Globus pallidus (tissue), 1 donor: Measurements from ENCODE around the gene PLXNA4.

ENCODE experiments used
- DNase-seq: peaks from one replicate; pipeline ENCODE4 v3.0.0-alpha.2; 2015; ENCODE audit warnings: low spot score

Gene PLXNA4

DNA sequence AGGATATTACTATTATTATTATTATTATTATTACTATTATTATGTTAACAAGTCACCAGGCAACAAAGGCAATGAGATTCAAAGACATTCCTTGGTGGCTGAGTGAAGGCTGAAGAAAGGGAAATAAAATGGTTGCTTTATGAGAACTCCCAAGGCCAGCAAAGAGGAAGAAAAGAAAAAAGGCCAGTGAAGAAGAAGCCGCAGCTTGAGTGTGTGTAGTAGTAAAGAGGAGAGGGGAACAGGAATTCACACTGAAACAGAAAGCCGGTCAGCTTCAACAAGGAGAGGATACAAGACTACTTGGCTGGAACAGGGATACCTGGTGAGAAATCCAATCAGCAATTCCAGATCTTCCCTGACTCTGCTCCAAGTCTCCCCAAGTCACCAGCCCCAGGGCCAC, 42.4 kb downstream of the PLXNA4 start:
- no peak for DNase-seq

- DNase-seq = no peak
These were observed 44.0 kb downstream of the PLXNA4 start for GRCh38 chr7:132532281-132532680.

GRCh38 chr7:132531562-132531961, 44.7 kb downstream of the PLXNA4 start:
- DNase-seq = no peak

DNA sequence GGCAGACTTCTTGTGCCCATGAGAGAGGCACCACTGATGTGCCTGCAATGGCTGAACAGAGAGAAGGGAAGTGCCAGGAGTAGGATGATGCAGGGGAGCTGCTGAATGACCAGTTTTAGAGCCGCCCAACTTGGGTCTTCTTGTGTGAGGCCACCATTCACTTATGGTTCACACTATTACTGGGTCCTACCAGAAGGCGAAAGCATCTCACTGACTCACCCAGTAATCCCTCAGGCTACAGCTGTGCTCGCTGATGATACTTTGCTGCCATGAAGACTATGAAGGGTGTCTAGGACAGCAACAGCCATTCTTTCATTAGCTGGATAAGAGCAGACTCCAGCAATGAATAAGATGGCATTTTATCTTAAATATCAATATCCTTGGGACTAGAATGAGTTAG, 47.6 kb downstream of the PLXNA4 start:
- DNase-seq = no peak

GRCh38 chr7:132527467-132528410, 48.5 kb downstream of the PLXNA4 start:
- DNase-seq = no peak

DNA sequence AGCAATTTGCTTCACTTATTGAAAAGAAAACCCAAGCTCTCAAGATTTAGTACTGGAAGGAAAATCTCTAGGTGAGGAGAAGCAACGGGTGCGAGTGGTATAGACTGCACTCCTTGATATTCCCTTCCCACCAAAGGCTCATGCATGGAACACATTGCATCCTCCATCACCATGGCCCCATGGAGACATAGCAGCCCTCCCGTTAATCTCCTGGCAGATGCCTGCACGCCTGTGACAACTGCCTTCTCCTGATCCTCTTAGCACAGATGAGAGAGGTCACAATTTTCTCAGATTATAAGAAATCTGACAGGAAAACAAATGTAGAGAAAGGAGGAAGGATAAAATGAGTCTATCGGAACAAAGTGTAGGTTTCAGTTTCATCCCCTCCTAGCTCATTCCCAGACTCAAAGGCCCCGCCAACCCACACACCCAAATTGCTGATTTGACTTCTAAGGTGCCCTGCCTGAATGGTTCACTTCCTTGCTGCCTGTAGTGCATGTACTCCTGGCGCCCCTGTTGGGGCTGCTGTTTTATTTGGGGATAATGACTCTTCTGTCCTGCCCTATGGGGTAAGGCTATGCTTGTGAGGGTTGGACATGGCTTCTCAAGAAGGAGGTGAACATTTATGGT, 50.0 kb downstream of the PLXNA4 start:
- no peak for DNase-seq

DNA sequence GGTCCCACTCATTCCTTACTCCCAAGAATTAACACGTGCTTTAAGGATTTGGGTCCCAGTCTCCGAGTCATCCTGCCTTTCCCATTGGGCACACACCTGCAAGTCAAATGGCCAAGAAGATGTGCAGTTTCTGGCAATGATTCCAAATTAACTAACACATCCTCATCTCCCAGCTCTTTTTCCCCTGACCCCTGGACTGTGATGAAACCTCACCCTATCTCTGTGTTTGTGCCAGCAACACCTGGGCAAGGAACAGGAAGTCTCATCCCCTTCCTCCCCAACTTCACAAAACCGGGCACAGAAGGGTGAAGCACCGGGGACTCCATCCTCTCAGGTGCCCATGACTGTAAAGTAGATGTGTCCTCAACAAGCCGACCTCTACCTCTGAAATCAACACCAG, 54.8 kb downstream of the PLXNA4 start:
- no peak for DNase-seq

DNA sequence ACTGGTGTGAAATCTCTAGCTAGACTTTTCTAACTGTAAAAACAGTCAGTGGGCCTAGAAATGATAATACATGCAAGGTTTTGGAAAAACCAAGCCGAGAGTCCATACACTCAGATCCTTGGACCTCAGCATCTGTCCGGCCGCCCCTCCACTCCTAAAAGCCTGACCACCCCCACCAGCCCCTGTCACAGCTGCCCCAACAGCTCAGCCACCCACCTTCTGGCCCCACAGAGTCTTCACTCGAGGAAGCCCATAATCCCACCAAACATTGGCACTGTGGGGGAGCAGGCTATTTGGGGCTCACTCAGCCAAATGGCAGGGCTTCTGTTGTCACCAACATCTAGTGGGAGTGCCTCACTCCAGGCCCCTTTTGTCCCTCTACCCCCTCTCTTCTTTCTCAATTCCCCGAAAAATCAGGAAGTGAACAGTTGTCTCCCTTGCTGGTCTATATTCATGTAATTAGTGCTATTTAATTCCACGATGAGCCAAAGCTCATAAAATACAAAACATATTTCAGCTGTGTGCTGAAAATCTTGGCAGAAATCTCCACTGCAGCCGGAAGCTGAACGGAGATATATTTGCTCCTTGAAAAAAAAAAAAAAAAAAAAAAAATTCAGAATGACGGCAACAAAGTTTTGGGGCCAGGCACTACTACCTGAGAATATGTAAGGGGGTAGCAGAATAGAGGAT, 55.5 kb downstream of the PLXNA4 start:
- DNase-seq = no peak

DNA sequence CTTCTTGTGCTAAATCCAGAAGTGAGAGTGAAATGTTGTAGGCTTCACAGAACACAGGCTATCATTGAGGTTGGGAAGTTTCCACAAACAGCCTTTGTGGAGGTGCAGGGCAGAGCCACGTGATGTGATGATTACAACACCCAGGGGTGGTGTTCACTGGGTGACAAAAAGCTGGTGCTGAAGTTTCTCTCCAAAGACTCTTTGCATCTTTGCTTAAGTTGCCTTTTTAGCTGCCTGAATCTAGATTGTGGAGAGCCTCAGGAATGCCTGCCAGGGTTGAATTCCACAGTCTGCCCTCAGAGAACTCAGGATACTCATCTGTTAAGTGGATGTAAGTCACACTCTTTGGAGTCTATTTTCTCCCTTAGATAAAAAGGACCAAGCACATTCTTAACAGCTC, 56.3 kb downstream of the PLXNA4 start:
- no peak for DNase-seq

- DNase-seq = no peak
These were observed 57.5 kb downstream of the PLXNA4 start for GRCh38 chr7:132518839-132519173.

GRCh38 chr7:132518102-132518838, 58.0 kb downstream of the PLXNA4 start:
- DNase-seq = no peak

DNA sequence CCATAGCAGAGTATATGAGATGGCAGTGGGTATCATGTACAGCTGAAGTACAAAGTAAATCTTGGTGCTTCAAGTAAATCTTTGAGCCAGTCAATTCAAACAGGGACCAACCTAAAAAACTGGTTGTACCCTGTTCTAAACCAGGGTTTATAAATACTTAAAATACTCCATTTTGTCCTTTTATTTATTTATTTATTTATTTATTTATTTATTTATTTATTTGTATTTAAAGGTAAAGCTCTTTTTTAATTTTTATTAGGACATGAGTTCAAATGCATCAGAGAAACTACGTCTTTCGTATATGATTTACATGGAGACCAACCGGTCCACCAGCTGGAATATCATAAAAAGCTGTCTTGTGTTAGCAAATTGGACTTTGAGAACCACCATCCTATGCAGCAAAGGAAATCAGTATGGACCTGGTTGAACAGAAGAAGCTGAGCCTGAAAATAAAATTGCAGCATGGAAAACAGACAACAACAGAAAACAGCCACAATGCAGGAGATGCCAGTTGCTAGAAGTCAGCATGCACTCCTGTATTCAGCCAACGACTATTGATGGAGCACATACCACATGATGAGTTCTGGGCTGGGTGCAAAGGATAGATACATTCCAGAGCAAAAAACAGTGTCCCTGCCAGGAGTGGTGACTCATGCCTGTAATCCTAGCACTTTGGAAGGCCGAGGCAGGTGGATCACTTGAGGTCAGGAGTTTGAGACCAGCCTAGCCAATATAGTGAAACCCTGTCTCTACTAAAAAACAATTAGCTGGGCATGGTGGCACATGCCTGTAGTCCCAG, 60.0 kb downstream of the PLXNA4 start:
- DNase-seq = no peak

DNA sequence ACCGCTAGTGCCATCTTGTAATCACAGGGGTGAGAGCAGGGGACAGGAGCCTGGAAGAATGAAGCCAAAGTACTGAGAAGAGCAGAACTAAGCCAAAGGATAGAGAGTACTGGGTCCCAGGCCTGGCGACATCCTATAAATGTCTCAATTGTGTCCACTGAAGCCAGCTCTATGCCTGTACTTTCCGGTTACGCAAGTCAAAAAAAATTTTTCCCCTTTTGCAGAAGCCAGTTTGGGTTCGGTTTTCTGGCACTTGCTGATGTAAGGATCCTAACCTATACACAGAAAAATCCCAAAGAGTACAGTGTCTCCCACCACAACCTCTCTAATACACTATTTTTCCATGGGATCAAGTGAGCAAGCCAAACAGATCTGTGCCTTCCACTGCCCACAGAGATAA, 61.1 kb downstream of the PLXNA4 start:
- DNase-seq = no peak

GRCh38 chr7:132514430-132514829, 61.8 kb downstream of the PLXNA4 start:
- DNase-seq = no peak

- no peak for DNase-seq
These were observed 64.3 kb downstream of the PLXNA4 start for GRCh38 chr7:132511921-132512320.

- DNase-seq = no peak
These were observed 64.9 kb downstream of the PLXNA4 start for GRCh38 chr7:132511387-132511786.

DNA sequence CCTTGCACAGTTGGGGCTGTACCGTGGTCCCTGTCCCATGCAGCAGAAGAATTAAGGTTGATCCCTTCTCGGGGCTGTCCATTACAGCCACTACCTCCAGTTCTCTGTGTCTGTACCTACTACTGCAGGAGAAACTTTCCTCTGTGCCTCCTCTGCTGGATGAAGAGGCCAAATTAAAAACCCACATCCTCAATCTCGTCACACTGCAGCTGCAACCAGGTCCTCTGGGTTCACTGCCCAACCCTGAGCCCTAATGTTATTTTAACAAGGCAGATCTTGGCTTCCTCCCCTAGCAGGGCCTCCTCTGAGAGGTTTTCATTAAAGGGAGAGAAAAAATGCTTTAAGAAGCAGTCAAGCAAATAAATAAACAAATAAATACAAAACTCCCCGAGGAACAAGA, 66.6 kb downstream of the PLXNA4 start:
- DNase-seq = no peak

- peak; percentile 20 for DNase-seq
These were observed 67.4 kb downstream of the PLXNA4 start for GRCh38 chr7:132508724-132509353.

DNA sequence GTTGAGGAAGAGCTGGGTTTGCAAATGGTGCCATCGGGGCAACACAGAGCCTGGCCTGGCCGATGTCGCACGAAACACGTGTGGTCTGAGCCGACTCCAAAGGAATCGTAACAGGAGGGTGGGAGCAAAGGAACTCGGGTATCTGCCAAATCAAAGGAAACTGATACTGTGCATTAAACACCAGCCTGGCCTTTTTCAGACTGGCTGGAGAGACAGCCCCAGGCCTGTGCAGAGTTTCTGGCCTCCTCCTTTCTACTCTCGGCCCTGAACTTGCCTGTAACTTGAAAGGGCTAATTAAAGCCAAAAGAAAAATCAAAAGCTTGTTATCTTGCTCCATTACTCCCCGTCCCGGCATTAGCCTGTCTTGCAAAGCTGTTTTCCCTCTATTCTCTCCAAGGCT, 71.4 kb downstream of the PLXNA4 start:
- no peak for DNase-seq

DNA sequence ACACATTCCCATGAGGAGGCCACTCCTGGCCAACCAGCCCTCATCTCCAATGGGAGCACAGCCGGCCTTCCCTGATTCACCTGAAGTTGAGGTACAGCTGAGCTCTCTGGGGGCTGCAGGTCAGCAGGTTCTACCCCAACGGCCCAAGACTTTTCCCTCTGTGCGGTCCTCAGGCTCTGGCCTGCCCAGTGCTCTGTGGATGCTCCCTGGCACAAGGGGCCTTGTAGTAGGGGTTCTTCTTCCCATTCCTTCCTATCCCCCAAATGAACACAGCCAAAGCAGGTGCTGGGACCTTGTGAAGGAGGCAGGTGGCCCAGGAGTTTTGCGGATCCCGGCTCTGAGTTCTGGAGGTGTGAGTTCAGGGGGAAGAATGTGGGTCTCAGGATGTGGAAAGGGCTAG, 72.2 kb downstream of the PLXNA4 start:
- DNase-seq = no peak

DNA sequence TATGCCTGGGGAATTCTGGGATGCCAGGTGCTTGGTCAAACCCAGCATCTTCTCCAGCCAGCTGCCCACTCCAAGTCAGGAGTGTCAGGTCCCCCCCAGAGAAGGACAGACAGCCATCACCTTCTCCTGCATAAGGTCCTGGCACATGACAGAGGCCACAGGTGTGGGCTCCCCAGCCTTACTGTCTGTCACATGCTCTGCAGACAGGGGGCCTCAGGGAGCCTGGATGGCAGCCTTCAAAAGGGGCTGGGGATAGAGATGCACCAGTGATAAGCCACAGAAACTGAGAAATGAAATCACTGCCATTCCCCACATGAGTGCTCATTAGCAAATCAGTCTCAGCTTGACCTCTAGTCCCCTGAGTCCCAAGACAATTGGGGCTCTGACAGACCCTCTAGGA, 72.9 kb downstream of the PLXNA4 start:
- no peak for DNase-seq
